Mesenteric fat pad (tissue), 1 donor: Measurements from ENCODE around the gene RSRC1. TPM values are rescaled to one million over a fixed set of nuclear protein-coding genes. Genes with fewer than 3 reads are reported as not detected.

Experiments
- DNase-seq: peaks from one replicate; pipeline ENCODE4 v3.0.0-alpha.2; 2020; ENCODE audit warnings: low spot score
- total RNA-seq: library from RNA; stranded (reverse); fragmentation: NEBNext Ultra II Directional; extraction: Animal tissue kit (Norgen Biotek cat#: 25700); gene quantifications from one replicate; pipeline ENCODE4 v1.2.1, GENCODE V29; 2021
- donor health status: DM: yes; HTN: yes; CAD: no.

The RSRC1 gene
- total RNA-seq, 1 donor from 2014 or later: 28.8 TPM

- DNase-seq: no peak
Measured at GRCh38 chr3:158127250-158128219, 17.6 kb downstream of the RSRC1 start.

GRCh38 chr3:158128755-158129154 is 18.9 kb downstream of the RSRC1 start:
- no peak for DNase-seq

GRCh38 chr3:158134363-158134762 is 24.5 kb downstream of the RSRC1 start:
- DNase-seq: no peak

GRCh38 chr3:158140396-158140795 is 30.5 kb downstream of the RSRC1 start:
- DNase-seq: no peak

GRCh38 chr3:158148218-158148617 is 38.3 kb downstream of the RSRC1 start:
- DNase-seq: no peak

GRCh38 chr3:158152186-158152585 is 42.3 kb downstream of the RSRC1 start:
- no peak for DNase-seq

GRCh38 chr3:158158969-158159368 is 49.1 kb downstream of the RSRC1 start:
- no peak for DNase-seq

- no peak for DNase-seq
Measured at GRCh38 chr3:158159714-158160113, 49.8 kb downstream of the RSRC1 start.

- DNase-seq: no peak
Measured at GRCh38 chr3:158160958-158161357, 51.1 kb downstream of the RSRC1 start.

GRCh38 chr3:158165141-158165655 is 55.3 kb downstream of the RSRC1 start:
- no peak for DNase-seq

GRCh38 chr3:158165730-158166129 is 55.8 kb downstream of the RSRC1 start:
- no peak for DNase-seq

GRCh38 chr3:158166223-158166622 is 56.3 kb downstream of the RSRC1 start:
- DNase-seq: no peak

- no peak for DNase-seq
Measured at GRCh38 chr3:158167737-158168557, 58.1 kb downstream of the RSRC1 start.

- no peak for DNase-seq
Measured at GRCh38 chr3:158169091-158169491, 59.2 kb downstream of the RSRC1 start.

- DNase-seq: no peak
Measured at GRCh38 chr3:158181096-158181495, 71.2 kb downstream of the RSRC1 start.

- no peak for DNase-seq
Measured at GRCh38 chr3:158185711-158186110, 75.8 kb downstream of the RSRC1 start.

- DNase-seq: no peak
Measured at GRCh38 chr3:158200955-158201354, 91.1 kb downstream of the RSRC1 start.

GRCh38 chr3:158205324-158205723 is 95.4 kb downstream of the RSRC1 start:
- DNase-seq: no peak

GRCh38 chr3:158205994-158206393 is 96.1 kb downstream of the RSRC1 start:
- DNase-seq: no peak

- DNase-seq: no peak
Measured at GRCh38 chr3:158210067-158210466, 100.2 kb downstream of the RSRC1 start.

GRCh38 chr3:158213461-158213860 is 103.6 kb downstream of the RSRC1 start:
- no peak for DNase-seq

- DNase-seq: no peak
Measured at GRCh38 chr3:158217992-158218391, 108.1 kb downstream of the RSRC1 start.
